ENCODE measurements around the gene ITGB3BP. TPM values are rescaled to one million over a fixed set of nuclear protein-coding genes. Genes with fewer than 3 reads are reported as not detected.

Gene ITGB3BP
- total RNA-seq, 1 donor from 2014 or later, result 110 TPM

DNA sequence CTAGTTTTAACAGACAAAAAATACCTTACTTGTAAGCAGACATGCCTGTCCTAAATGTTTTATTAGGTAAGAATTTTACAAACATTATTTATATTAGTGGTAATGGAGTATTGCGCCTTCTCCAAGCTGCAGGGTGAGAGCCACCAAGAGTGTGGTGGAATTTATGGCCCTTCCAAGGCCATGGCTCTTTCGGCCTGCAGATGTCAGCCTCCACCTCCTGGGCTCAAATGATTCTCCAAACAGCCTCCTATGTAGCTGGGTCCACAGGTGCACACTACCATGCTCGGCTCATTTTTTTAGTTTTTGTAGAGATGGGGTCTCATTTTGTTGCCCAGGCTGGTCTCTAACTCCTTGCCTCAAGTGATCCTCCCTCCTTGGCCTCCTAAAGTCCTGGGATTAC, 56.3 kb downstream of the ITGB3BP start:
- H3K36me3 ChIP-seq, result peaks cover 16% of the 10 kb centered on the region
- H4K20me1 ChIP-seq (ENCODE audit: low read depth), result no peaks in the 10 kb centered on the region
- H3K4me1 ChIP-seq, result no peaks in the 10 kb centered on the region
- H3F3A ChIP-seq (ENCODE audit: low read depth), result no peaks in the 10 kb centered on the region
- H3K9me3 Mint-ChIP-seq, result peaks cover 22% of the 10 kb centered on the region
- no peak overlapping the region for H3K27ac ChIP-seq
- no peak overlapping the region for H3K27ac Mint-ChIP-seq
- no peak for DNase-seq (ENCODE audit: low spot score)
- H3K27me3 Mint-ChIP-seq (ENCODE audit: insufficient read depth, low read depth), result peaks cover 3% of the 10 kb centered on the region
- H3K27me3 ChIP-seq, result no peaks in the 10 kb centered on the region
- no peak overlapping the region for H3K4me3 ChIP-seq
- no peaks in the 10 kb centered on the region for H3K79me2 ChIP-seq (ENCODE audit: low read depth)
- peaks cover 9% of the 10 kb centered on the region for H3K9me3 ChIP-seq (ENCODE audit: low read depth)
- H3K4me2 ChIP-seq, result no peak overlapping the region
- no peak overlapping the region for H3K4me3 Mint-ChIP-seq
- H3K36me3 Mint-ChIP-seq, result peaks cover 30% of the 10 kb centered on the region
- TF ChIP-seq, protein P1, sequence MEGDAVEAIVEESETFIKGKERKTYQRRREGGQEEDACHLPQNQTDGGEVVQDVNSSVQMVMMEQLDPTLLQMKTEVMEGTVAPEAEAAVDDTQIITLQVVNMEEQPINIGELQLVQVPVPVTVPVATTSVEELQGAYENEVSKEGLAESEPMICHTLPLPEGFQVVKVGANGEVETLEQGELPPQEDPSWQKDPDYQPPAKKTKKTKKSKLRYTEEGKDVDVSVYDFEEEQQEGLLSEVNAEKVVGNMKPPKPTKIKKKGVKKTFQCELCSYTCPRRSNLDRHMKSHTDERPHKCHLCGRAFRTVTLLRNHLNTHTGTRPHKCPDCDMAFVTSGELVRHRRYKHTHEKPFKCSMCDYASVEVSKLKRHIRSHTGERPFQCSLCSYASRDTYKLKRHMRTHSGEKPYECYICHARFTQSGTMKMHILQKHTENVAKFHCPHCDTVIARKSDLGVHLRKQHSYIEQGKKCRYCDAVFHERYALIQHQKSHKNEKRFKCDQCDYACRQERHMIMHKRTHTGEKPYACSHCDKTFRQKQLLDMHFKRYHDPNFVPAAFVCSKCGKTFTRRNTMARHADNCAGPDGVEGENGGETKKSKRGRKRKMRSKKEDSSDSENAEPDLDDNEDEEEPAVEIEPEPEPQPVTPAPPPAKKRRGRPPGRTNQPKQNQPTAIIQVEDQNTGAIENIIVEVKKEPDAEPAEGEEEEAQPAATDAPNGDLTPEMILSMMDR (IDR thresholded peaks at IDR 0.05), result no peak
- TF ChIP-seq EZH2 (IDR thresholded peaks at IDR 0.05) (no peak), EZH2phosphoT487 (IDR thresholded peaks at IDR 0.05) (no peak)
- H2AFZ ChIP-seq (replicated peaks), result no peak overlapping the region
- H3K9ac ChIP-seq, result no peak overlapping the region
- no peaks in the 10 kb centered on the region for H3K4me1 Mint-ChIP-seq

DNA sequence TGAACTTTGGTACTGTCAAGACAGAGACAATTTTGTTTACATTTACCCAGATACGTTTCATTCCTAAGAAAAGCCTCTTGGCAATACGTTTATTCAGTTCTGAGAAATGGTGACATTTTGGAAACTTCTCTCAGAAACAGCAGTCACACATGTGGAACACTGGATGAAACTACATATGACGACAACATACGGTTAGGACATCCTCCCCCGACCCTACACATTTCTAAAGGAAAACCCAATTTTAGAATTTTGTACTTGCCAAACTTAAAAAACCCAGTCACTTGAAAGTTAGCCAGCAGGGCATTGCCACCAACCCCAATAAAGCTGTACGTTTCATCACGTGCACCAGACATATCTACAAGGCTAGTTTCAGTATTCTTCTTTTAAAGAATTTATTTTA, 56.8 kb downstream of the ITGB3BP start:
- Histone ChIP-seq H2AFZ (replicated peaks) (no peak overlapping the region), H3K4me2 (no peak overlapping the region), H4K20me1 (ENCODE audit: low read depth) (no peaks in the 10 kb centered on the region), H3K9me3 (ENCODE audit: low read depth) (peaks cover 15% of the 10 kb centered on the region), H3K36me3 (peaks cover 18% of the 10 kb centered on the region), H3K9ac (no peak overlapping the region), H3K4me3 (no peak overlapping the region), H3K4me1 (no peaks in the 10 kb centered on the region), H3F3A (ENCODE audit: low read depth) (no peaks in the 10 kb centered on the region), H3K79me2 (ENCODE audit: low read depth) (no peaks in the 10 kb centered on the region), H3K27me3 (no peaks in the 10 kb centered on the region), H3K27ac (no peak overlapping the region)
- TF ChIP-seq EZH2phosphoT487 (IDR thresholded peaks at IDR 0.05) (no peak), EZH2 (IDR thresholded peaks at IDR 0.05) (no peak)
- TF ChIP-seq, protein P1 (IDR thresholded peaks at IDR 0.05), result no peak
- no peaks in the 10 kb centered on the region for H3K4me1 Mint-ChIP-seq
- H3K27ac Mint-ChIP-seq, result no peak overlapping the region
- H3K9me3 Mint-ChIP-seq, result peaks cover 22% of the 10 kb centered on the region
- no peak overlapping the region for H3K4me3 Mint-ChIP-seq
- peaks cover 32% of the 10 kb centered on the region for H3K36me3 Mint-ChIP-seq
- peaks cover 3% of the 10 kb centered on the region for H3K27me3 Mint-ChIP-seq (ENCODE audit: insufficient read depth, low read depth)
- DNase-seq (ENCODE audit: low spot score), result no peak

DNA sequence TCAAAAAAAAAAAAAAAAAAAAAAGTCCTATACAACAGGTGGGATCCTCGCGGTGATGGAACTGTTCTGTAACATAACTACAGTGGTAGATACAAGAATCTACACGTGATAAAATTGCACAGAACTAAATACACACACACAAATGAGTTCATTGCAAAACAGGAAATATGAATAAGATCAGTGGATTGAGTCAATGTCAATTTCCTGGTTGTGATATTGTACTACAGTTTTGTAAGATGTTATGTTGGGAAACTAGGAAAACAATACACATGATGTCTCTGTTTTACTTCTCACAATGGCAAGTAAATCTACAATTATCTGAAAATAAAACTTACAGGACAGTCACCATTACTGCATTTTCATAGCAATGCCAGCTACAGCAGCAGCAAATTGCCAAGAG, 59.8 kb downstream of the ITGB3BP start:
- no peaks in the 10 kb centered on the region for H3K27me3 Mint-ChIP-seq (ENCODE audit: insufficient read depth, low read depth)
- H3K27ac Mint-ChIP-seq, result no peak overlapping the region
- peaks cover 26% of the 10 kb centered on the region for H3K36me3 Mint-ChIP-seq
- no peak overlapping the region for H3K4me2 ChIP-seq
- H2AFZ ChIP-seq (replicated peaks), result no peak overlapping the region
- no peaks in the 10 kb centered on the region for H3K79me2 ChIP-seq (ENCODE audit: low read depth)
- no peak overlapping the region for H3K4me3 ChIP-seq
- H3K27ac ChIP-seq, result no peak overlapping the region
- H3K9me3 ChIP-seq (ENCODE audit: low read depth), result peaks cover 15% of the 10 kb centered on the region
- no peak overlapping the region for H3K9ac ChIP-seq
- H3F3A ChIP-seq (ENCODE audit: low read depth), result no peaks in the 10 kb centered on the region
- TF ChIP-seq, protein P1 (IDR thresholded peaks at IDR 0.05), result no peak
- no peak for TF ChIP-seq EZH2 (IDR thresholded peaks at IDR 0.05)
- no peak for TF ChIP-seq EZH2phosphoT487 (IDR thresholded peaks at IDR 0.05)
- peaks cover 21% of the 10 kb centered on the region for H3K9me3 Mint-ChIP-seq
- no peaks in the 10 kb centered on the region for H3K4me1 Mint-ChIP-seq
- H3K4me3 Mint-ChIP-seq, result no peak overlapping the region
- DNase-seq (ENCODE audit: low spot score), result no peak
- H3K4me1 ChIP-seq, result no peaks in the 10 kb centered on the region
- no peaks in the 10 kb centered on the region for H3K27me3 ChIP-seq
- H4K20me1 ChIP-seq (ENCODE audit: low read depth), result no peaks in the 10 kb centered on the region
- H3K36me3 ChIP-seq, result peaks cover 15% of the 10 kb centered on the region
